ENCODE measurements around the gene TSSK2.

The TSSK2 gene

DNA sequence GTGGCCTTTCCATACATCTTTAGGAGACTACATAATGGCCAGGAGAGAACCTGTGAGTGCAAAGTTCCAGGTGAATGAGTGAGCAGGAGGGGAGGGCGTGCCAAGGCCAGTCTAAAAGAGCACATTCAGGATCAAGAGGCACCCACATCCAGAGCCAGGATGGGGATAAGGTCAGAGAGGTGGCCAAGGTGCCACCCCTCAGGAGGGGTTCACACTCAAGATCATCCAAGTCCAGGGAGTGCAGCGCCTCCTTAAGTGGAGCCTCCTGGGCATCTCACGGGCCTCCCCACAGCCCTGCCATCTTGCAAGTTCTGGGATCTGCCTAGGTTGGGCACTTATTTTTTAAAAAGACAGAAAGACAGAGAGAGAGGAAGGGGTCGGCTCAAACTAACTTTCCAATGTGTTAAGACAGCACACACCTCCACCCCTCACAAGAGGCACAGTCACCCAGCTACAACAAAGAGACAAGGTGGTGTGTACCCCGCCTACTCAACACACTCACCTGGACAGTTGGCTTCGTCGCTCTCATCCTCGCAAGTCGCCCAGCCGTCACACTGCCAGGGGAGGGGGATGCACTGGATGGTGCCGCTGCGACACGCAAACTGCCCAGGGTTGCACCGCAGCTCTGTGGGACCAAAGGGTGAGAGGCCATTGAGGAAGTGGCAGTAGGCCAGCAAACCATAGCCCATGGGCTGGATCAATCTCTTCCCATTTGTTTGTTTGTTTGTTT is 42.1 kb upstream of the TSSK2 start:
- CTCF ChIA-PET = interaction anchor here (1.1 to 1.4 kb wide), 2 partner anchors 12 to 56 kb away, joined by 3 read pairs; partner anchors contain the start of gene ESS2
- TF ChIP-seq TCF7L2 (IDR thresholded peaks at IDR 0.05; ENCODE audit: borderline replicate concordance, low read depth, low read length) (no peak), MYNN (tag by site-specific recombination; IDR thresholded peaks at IDR 0.05; ENCODE audit: borderline replicate concordance) (no peak), ZNF335 (tag by site-specific recombination; conservative IDR thresholded peaks at IDR 0.05) (no peak), ZBTB8A (tag by site-specific recombination; IDR thresholded peaks at IDR 0.05) (no peak)
- TF ChIP-seq, protein P1, sequence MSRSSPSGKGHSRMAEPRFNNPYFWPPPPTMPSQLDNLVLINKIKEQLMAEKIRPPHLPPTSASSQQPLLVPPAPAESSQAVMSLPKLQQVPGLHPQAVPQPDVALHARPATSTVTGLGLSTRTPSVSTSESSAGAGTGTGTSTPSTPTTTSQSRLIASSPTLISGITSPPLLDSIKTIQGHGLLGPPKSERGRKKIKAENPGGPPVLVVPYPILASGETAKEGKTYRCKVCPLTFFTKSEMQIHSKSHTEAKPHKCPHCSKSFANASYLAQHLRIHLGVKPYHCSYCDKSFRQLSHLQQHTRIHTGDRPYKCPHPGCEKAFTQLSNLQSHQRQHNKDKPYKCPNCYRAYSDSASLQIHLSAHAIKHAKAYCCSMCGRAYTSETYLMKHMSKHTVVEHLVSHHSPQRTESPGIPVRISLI (tag by site-specific recombination; IDR thresholded peaks at IDR 0.05) = no peak
- TF ChIP-seq, protein P2, sequence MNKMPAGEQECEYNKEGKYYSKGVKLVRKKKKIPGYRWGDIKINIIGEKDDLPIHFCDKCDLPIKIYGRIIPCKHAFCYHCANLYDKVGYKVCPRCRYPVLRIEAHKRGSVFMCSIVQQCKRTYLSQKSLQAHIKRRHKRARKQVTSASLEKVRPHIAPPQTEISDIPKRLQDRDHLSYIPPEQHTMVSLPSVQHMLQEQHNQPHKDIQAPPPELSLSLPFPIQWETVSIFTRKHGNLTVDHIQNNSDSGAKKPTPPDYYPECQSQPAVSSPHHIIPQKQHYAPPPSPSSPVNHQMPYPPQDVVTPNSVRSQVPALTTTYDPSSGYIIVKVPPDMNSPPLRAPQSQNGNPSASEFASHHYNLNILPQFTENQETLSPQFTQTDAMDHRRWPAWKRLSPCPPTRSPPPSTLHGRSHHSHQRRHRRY (tag by site-specific recombination; IDR thresholded peaks at IDR 0.05) = no peak
- TF ChIP-seq, protein P3, sequence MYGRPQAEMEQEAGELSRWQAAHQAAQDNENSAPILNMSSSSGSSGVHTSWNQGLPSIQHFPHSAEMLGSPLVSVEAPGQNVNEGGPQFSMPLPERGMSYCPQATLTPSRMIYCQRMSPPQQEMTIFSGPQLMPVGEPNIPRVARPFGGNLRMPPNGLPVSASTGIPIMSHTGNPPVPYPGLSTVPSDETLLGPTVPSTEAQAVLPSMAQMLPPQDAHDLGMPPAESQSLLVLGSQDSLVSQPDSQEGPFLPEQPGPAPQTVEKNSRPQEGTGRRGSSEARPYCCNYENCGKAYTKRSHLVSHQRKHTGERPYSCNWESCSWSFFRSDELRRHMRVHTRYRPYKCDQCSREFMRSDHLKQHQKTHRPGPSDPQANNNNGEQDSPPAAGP (tag by site-specific recombination; IDR thresholded peaks at IDR 0.05) = no peak
- POLR2A ChIA-PET = interaction anchor here (1.1 kb wide), 1 partner anchor 49 kb away, joined by 3 read pairs; no protein-coding TSS in a partner anchor
- no peak overlapping the region for H3K27ac ChIP-seq (ENCODE audit: extremely low read depth, low read depth, low read length)
- peaks cover 5% of the 10 kb centered on the region for H3K4me1 ChIP-seq (ENCODE audit: control insufficient read depth, insufficient read depth, low read length)
- H3K9me3 ChIP-seq (ENCODE audit: control insufficient read depth, insufficient read depth, low read depth, low read length) = no peaks in the 10 kb centered on the region
- peaks cover 0 to 27% of the 10 kb centered on the region in 2 experiments; a peak in 2 of 3 replicates for H3K36me3 ChIP-seq (ENCODE audit: control insufficient read depth in 2 of 2, insufficient read depth in 1 of 2, low read length in 2 of 2)
- no peak overlapping the region for H3K4me3 ChIP-seq (ENCODE audit: low read depth, low read length)

DNA sequence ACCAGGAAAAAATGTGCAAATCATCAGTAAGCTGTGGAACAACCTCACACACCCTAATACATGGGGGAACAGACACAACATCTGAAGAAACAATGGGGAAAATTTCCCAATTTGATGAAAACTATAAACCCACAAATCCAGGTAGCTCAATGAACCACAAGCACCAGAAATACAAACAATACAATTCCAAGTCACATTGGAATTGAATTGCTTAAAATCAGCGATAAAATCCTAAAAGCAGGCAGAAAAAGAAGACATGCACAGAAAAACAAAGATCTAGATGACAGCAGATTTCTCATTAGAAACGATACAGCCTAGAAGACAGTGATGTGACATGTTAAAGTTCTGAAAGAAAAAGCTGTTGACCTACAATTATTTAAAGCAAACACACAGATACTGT is 40.9 kb upstream of the TSSK2 start:
- Histone ChIP-seq H3K4me1 (ENCODE audit: control insufficient read depth, insufficient read depth, low read length) (peaks cover 5% of the 10 kb centered on the region), H3K4me3 (ENCODE audit: low read depth, low read length) (no peak overlapping the region), H3K9me3 (ENCODE audit: control insufficient read depth, insufficient read depth, low read depth, low read length) (no peaks in the 10 kb centered on the region), H3K27ac (ENCODE audit: extremely low read depth, low read depth, low read length) (no peak overlapping the region), H3K36me3 (ENCODE audit: control insufficient read depth in 2 of 2, insufficient read depth in 1 of 2, low read length in 2 of 2) (peaks cover 0 to 25% of the 10 kb centered on the region in 2 experiments; a peak in 2 of 3 replicates)
- TF ChIP-seq ZNF48 (tag by site-specific recombination; IDR thresholded peaks at IDR 0.05) = no peak
- POLR2A ChIA-PET = interaction anchor here (1.1 kb wide), 1 partner anchor 48 kb away, joined by 3 read pairs; no protein-coding TSS in a partner anchor
- CTCF ChIA-PET = interaction anchor here (1.4 kb wide), 2 partner anchors 55 to 91 kb away, joined by 3 to 4 read pairs; partner anchors contain the start of gene ESS2

DNA sequence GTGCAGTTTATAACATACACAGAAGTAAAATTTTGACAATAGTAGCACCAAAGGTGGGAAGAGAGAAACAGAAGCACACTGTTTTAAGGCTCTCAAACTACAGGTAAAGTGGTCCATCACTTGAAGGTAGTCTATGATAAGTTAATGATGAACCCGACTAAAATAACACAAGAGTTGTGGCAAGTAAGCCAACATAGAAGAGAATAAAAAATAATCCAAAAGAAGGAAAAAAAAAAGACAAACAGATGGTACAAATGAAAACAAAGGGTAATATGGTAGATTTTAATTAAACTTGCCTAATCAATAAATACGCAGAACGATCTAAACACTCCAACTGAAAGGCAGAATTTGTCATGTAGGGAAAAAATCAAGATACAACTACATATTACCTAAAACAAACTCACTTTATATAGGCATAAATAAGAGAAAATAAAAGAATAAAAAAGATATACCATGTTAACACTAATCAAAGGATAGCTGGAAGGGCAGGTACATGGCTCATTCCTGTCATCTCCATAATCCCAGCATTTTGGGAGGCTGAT is 40.5 kb upstream of the TSSK2 start:
- Histone ChIP-seq H3K27ac (ENCODE audit: extremely low read depth, low read depth, low read length) (no peak overlapping the region), H3K4me1 (ENCODE audit: control insufficient read depth, insufficient read depth, low read length) (peaks cover 1% of the 10 kb centered on the region; the same call in 1 of the 2 replicates), H3K9me3 (ENCODE audit: control insufficient read depth, insufficient read depth, low read depth, low read length) (no peaks in the 10 kb centered on the region), H3K4me3 (ENCODE audit: low read depth, low read length) (no peak overlapping the region), H3K36me3 (ENCODE audit: control insufficient read depth in 2 of 2, insufficient read depth in 1 of 2, low read length in 2 of 2) (peaks cover 0 to 22% of the 10 kb centered on the region in 2 experiments; a peak in 2 of 3 replicates)
- POLR2A ChIA-PET = no interaction called here
- peak; percentile 83 for TF ChIP-seq ZNF211 (tag by site-specific recombination; IDR thresholded peaks at IDR 0.05; ENCODE audit: low read depth)
- TF ChIP-seq ZNF792 (tag by site-specific recombination; IDR thresholded peaks at IDR 0.05) = no peak
- CTCF ChIA-PET = interaction anchor here (1.4 kb wide), 2 partner anchors 54 to 91 kb away, joined by 3 to 4 read pairs; partner anchors contain the start of gene ESS2

DNA sequence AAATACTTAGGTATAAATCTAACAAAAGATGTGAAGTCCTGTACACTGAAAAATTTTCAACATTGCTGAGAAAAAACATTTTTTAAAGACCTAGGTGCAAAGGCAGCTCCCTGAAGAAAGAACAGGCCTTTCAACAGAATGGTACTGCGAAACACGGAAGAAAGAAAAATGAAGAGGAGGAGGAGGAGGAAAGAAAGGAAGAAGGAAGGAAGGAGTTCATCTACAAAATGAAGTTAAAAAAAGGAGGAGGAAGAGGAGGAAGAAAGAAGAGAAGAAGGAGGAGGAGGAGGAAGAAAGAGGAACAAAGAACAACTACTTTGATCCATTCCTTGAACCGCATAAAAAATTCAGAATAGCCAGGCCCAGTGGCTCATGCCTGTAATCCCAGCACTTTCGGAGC is 38.4 kb upstream of the TSSK2 start:
- POLR2A ChIA-PET = no interaction called here
- no peaks in the 10 kb centered on the region for H3K9me3 ChIP-seq (ENCODE audit: control insufficient read depth, insufficient read depth, low read depth, low read length)
- H3K4me1 ChIP-seq (ENCODE audit: control insufficient read depth, insufficient read depth, low read length) = no peaks in the 10 kb centered on the region
- peaks cover 0 to 21% of the 10 kb centered on the region in 2 experiments; a peak in 2 of 3 replicates for H3K36me3 ChIP-seq (ENCODE audit: control insufficient read depth in 2 of 2, insufficient read depth in 1 of 2, low read length in 2 of 2)
- CTCF ChIA-PET = interaction anchor here (0.7 kb wide), 2 partner anchors 13 to 49 kb away, joined by 3 to 4 read pairs; no protein-coding TSS in a partner anchor
- H3K27ac ChIP-seq (ENCODE audit: extremely low read depth, low read depth, low read length) = no peak overlapping the region
- no peak overlapping the region for H3K4me3 ChIP-seq (ENCODE audit: low read depth, low read length)
- TF ChIP-seq ZNF510 (tag by site-specific recombination; IDR thresholded peaks at IDR 0.05; ENCODE audit: insufficient replicate concordance) (no peak), ZBTB8A (tag by site-specific recombination; IDR thresholded peaks at IDR 0.05) (no peak), ZNF792 (tag by site-specific recombination; IDR thresholded peaks at IDR 0.05) (no peak), ZNF785 (tag by site-specific recombination; IDR thresholded peaks at IDR 0.05) (no peak), ZNF311 (tag by site-specific recombination; IDR thresholded peaks at IDR 0.05; ENCODE audit: borderline replicate concordance) (no peak), MEIS1 (CRISPR knock-in tag; IDR thresholded peaks at IDR 0.05; ENCODE audit: borderline replicate concordance) (no peak), ZNF266 (tag by site-specific recombination; IDR thresholded peaks at IDR 0.05; ENCODE audit: low read depth) (no peak), ZNF19 (tag by site-specific recombination; IDR thresholded peaks at IDR 0.05; ENCODE audit: low read depth) (no peak)
- TF ChIP-seq, protein P4, sequence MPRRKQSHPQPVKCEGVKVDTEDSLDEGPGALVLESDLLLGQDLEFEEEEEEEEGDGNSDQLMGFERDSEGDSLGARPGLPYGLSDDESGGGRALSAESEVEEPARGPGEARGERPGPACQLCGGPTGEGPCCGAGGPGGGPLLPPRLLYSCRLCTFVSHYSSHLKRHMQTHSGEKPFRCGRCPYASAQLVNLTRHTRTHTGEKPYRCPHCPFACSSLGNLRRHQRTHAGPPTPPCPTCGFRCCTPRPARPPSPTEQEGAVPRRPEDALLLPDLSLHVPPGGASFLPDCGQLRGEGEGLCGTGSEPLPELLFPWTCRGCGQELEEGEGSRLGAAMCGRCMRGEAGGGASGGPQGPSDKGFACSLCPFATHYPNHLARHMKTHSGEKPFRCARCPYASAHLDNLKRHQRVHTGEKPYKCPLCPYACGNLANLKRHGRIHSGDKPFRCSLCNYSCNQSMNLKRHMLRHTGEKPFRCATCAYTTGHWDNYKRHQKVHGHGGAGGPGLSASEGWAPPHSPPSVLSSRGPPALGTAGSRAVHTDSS (tag by site-specific recombination; IDR thresholded peaks at IDR 0.05) = peak; percentile 60; the same call in 1 of the 2 replicates
- TF ChIP-seq, protein P5, sequence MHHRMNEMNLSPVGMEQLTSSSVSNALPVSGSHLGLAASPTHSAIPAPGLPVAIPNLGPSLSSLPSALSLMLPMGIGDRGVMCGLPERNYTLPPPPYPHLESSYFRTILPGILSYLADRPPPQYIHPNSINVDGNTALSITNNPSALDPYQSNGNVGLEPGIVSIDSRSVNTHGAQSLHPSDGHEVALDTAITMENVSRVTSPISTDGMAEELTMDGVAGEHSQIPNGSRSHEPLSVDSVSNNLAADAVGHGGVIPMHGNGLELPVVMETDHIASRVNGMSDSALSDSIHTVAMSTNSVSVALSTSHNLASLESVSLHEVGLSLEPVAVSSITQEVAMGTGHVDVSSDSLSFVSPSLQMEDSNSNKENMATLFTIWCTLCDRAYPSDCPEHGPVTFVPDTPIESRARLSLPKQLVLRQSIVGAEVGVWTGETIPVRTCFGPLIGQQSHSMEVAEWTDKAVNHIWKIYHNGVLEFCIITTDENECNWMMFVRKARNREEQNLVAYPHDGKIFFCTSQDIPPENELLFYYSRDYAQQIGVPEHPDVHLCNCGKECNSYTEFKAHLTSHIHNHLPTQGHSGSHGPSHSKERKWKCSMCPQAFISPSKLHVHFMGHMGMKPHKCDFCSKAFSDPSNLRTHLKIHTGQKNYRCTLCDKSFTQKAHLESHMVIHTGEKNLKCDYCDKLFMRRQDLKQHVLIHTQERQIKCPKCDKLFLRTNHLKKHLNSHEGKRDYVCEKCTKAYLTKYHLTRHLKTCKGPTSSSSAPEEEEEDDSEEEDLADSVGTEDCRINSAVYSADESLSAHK (tag by site-specific recombination; IDR thresholded peaks at IDR 0.05) = no peak
